Measurements from ENCODE around the gene IRAK2.

- TF ChIP-seq CTCF (IDR thresholded peaks at IDR 0.05) (no peak), POLR2A (IDR thresholded peaks at IDR 0.05) (no peak)
These were observed 109.9 kb downstream of the IRAK2 start for GRCh38 chr3:10274601-10275000.

Measured in uterus (tissue), 2 donors.